Measurements from ENCODE around the gene DOP1B.

GRCh38 chr21:36180963-36181362 lies 24.3 kb downstream of the DOP1B start:
- TF ChIP-seq CTCF (IDR thresholded peaks at IDR 0.05) (no peak), POLR2A (IDR thresholded peaks at IDR 0.05) (no peak)

Measured in adrenal gland (tissue), 5 donors.